KG1 (cell line): ENCODE results near the gene GNB3.
A peak's percentile ranks its signal among the peaks of the same experiment; 100 is the strongest.

ENCODE experiments used
- DNase-seq: peaks from one replicate; lab custom pipeline; 2025; lab: John Stamatoyannopoulos, UW

The GNB3 gene

GRCh38 chr12:6840761-6841515 is at the start of gene GNB3:
TSS of gene GNB3 (plus strand) at chr12:6840925. CDS start at chr12:6841288, 363 bp downstream.
- DNase-seq, result no peak

GRCh38 chr12:6791931-6792520 is 48.7 kb upstream of the GNB3 start:
- DNase-seq, result no peak

- DNase-seq, result peak; percentile 58
Observed at GRCh38 chr12:6792522-6793201, 48.1 kb upstream of the GNB3 start.

- no peak for DNase-seq
Observed at GRCh38 chr12:6795088-6795487, 45.6 kb upstream of the GNB3 start.

GRCh38 chr12:6796576-6796975 is 44.1 kb upstream of the GNB3 start:
- no peak for DNase-seq

GRCh38 chr12:6799147-6799546 is 41.6 kb upstream of the GNB3 start:
- no peak for DNase-seq

- no peak for DNase-seq
Observed at GRCh38 chr12:6807170-6807569, 33.6 kb upstream of the GNB3 start.

- no peak for DNase-seq
Observed at GRCh38 chr12:6809056-6809455, 31.7 kb upstream of the GNB3 start.

GRCh38 chr12:6810758-6811157 is 30.0 kb upstream of the GNB3 start:
- DNase-seq, result no peak

GRCh38 chr12:6813363-6813762 is 27.4 kb upstream of the GNB3 start:
- DNase-seq, result no peak

GRCh38 chr12:6816598-6816997 is 24.1 kb upstream of the GNB3 start:
- no peak for DNase-seq

GRCh38 chr12:6817098-6817497 is 23.6 kb upstream of the GNB3 start:
- no peak for DNase-seq

- DNase-seq, result no peak
Observed at GRCh38 chr12:6817662-6818157, 23.0 kb upstream of the GNB3 start.

- no peak for DNase-seq
Observed at GRCh38 chr12:6818222-6818621, 22.5 kb upstream of the GNB3 start.

GRCh38 chr12:6818645-6819044 is 22.1 kb upstream of the GNB3 start:
- DNase-seq, result no peak

- DNase-seq, result no peak
Observed at GRCh38 chr12:6819106-6820030, 21.4 kb upstream of the GNB3 start.

- no peak for DNase-seq
Observed at GRCh38 chr12:6820166-6820565, 20.6 kb upstream of the GNB3 start.

- no peak for DNase-seq
Observed at GRCh38 chr12:6821591-6822425, 18.9 kb upstream of the GNB3 start, which contains the start of gene GPR162. TSS of gene GPR162 (plus strand) at chr12:6821821. CDS start at chr12:6823899, 2,078 bp downstream.

- DNase-seq, result no peak
Observed at GRCh38 chr12:6822426-6823135, 18.1 kb upstream of the GNB3 start.
